Aorta (tissue), 5 donors: ENCODE data around the gene RGS3. TPM values are rescaled to one million over a fixed set of nuclear protein-coding genes. Genes with fewer than 3 reads are reported as not detected.

Experiments
- ATAC-seq: fragments of 200-7000 bp; cut with Tn5 transposase; one replicate; pipeline ENCODE4 v1.9.1; 2022; ENCODE audit warnings: moderate library complexity; ENCODE audit not compliant: low FRiP score
- DNase-seq, 2 donors: peaks; one replicate each; pipeline ENCODE4 v3.0.0-alpha.2; 2020
- H3K27ac ChIP-seq, 2 donors: one replicate each; pipeline ENCODE4 v1.5.1; 2013; ENCODE audit warnings: low read length in 2 of 2, mild to moderate bottlenecking in 2 of 2, moderate library complexity in 2 of 2, control low read depth in 1 of 2, inconsistent platforms in 1 of 2, low read depth in 1 of 2
- H3K27me3 ChIP-seq, 2 donors: one replicate each; pipeline ENCODE4 v1.6.1; 2013; ENCODE audit warnings: control low read depth in 1 of 2, low read length in 1 of 2, mild to moderate bottlenecking in 1 of 2, moderate library complexity in 1 of 2; ENCODE audit not compliant: insufficient read depth in 2 of 2, control insufficient read depth in 1 of 2
- H3K36me3 ChIP-seq, 2 donors: one replicate each; pipeline ENCODE4 v1.6.1; 2013; ENCODE audit warnings: control low read depth in 1 of 2, low read length in 1 of 2, mild to moderate bottlenecking in 1 of 2; ENCODE audit not compliant: insufficient read depth in 2 of 2, control insufficient read depth in 1 of 2
- H3K4me1 ChIP-seq, 2 donors: one replicate each; pipeline ENCODE4 v1.6.1; 2013; ENCODE audit warnings: low read length in 2 of 2, control low read depth in 1 of 2, mild to moderate bottlenecking in 1 of 2, moderate library complexity in 1 of 2; ENCODE audit not compliant: insufficient read depth in 2 of 2, control insufficient read depth in 1 of 2
- H3K4me3 ChIP-seq, 2 donors: one replicate each; pipeline ENCODE4 v1.5.1; 2013; ENCODE audit warnings: low read length in 2 of 2, control low read depth in 1 of 2, mild to moderate bottlenecking in 1 of 2
- H3K9me3 ChIP-seq: one replicate; pipeline ENCODE4 v1.6.1; 2013; ENCODE audit warnings: mild to moderate bottlenecking, low read length; ENCODE audit not compliant: control insufficient read depth
- WGBS, 2 donors: extraction: QIAGEN DNeasy Blood & Tissue Kit; methylation state at CpG; one replicate each; pipeline ENCODE4 v1.1.7; 2013; 5-methylcytosine and 5-hydroxymethylcytosine counted together
- intact Hi-C, 2 donors: fragments of 100-400 bp; cut with DNase I; formaldehyde crosslinking; loops; one replicate each; pipeline versions ENCODE4 v1.14.2 to v1.15.0; 2022
- polyA plus RNA-seq, 2 donors: library from polyadenylated mRNA; stranded (reverse); fragments of 200-250 nt; gene quantifications; one replicate each; pipeline ENCODE4 v1.2.3, GENCODE V29; 2013
- total RNA-seq, 2 donors: library from RNA; stranded (reverse); fragmentation: NEBNext Ultra II Directional; extraction: Animal tissue kit (Norgen Biotek cat#: 25700); gene quantifications; one replicate each; pipeline ENCODE4 v1.2.1, GENCODE V29; 2021
- donor health status: healthy with polysubstance abuse.
- donor health status: Bipolar disorder and iron deficiency.
- donor health status: DM: no; HTN: no; CAD: no.
- donor health status: DM: no; HTN: no; CAD: no.
- donor health status: DM: yes; HTN: yes; CAD: no.

RGS3 gene
- total and polyA plus RNA-seq, 4 donors, result 74.3 to 161 (median 149) TPM

DNA sequence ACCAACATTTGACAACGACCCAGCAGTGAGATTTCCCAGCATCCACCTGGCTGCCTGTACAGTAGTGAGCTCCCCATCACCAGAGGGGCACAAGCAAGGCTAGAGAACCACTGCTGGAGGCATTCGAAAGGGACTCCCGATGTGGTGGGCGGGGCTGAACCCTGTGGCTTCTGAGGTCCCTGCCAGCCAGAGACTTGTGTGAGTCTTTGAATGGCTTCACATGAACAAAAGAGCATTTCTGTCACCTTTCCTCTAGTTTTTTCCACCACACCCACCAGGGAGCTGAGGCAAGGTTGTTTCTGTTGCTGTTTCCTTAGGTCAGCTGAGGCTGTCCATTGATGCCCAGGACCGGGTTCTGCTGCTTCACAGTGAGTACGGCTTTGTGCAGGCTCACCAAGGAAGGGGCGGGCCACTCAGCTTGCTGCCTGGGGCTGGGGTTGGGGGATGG, 15.7 kb downstream of the RGS3 start:
- H3K4me1 ChIP-seq, result peaks cover 6 to 18% of the 10 kb centered on the region in 2 donors
- no peak overlapping the region for H3K27ac ChIP-seq
- intact Hi-C loops, result no loop called here
- WGBS, 2 donors, result 76 to 82% methylated on average over 7 of the region's 7 CpGs
- H3K9me3 ChIP-seq, result no peaks in the 10 kb centered on the region
- H3K4me3 ChIP-seq, result no peak overlapping the region
- H3K27me3 ChIP-seq, result no peaks in the 10 kb centered on the region
- DNase-seq (no peak), ATAC-seq (no peak)
- no peaks in the 10 kb centered on the region for H3K36me3 ChIP-seq

DNA sequence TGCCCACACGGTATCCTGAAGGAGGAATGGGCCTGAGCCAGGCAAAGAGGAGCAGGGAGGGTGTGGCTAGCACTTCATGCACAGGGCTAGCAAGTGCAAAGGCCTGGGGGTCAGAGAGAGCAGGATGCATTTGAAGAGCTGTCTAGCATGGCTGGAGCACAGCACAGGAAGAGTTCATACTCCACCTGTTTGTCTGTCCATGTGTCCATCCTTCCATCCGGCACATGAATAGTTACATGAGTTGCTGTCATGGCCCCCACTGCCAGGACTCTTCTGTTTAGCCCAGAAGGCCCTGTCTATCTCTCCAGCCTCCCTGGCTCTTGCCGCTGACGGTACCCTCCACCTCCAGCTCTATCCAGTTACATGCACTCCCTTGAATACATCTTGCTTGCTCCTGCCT, 17.1 kb downstream of the RGS3 start:
- intact Hi-C loops, result no loop called here
- no peaks in the 10 kb centered on the region for H3K27me3 ChIP-seq
- no peak overlapping the region for H3K4me3 ChIP-seq
- no peaks in the 10 kb centered on the region for H3K9me3 ChIP-seq
- peaks cover 4 to 12% of the 10 kb centered on the region in 2 donors for H3K4me1 ChIP-seq
- peak overlapping the region in 1 of 2 donors; percentile 7 for H3K27ac ChIP-seq
- 90 to 91% methylated on average over 4 of the region's 4 CpGs for WGBS, 2 donors
- no peak for ATAC-seq
- H3K36me3 ChIP-seq, result no peaks in the 10 kb centered on the region
- no peak for DNase-seq

- ATAC-seq (no peak), DNase-seq (no peak)
- Histone ChIP-seq H3K27me3 (no peaks in the 10 kb centered on the region), H3K4me3 (no peak overlapping the region), H3K36me3 (no peaks in the 10 kb centered on the region), H3K4me1 (peaks cover 5 to 12% of the 10 kb centered on the region in 2 donors), H3K9me3 (no peaks in the 10 kb centered on the region), H3K27ac (peak overlapping the region in 1 of 2 donors; percentile 4)
- WGBS, 2 donors, result 18 to 28% methylated on average over 7 of the region's 7 CpGs
- intact Hi-C loops, result no loop called here
These were observed 17.8 kb downstream of the RGS3 start for GRCh38 chr9:113481176-113481787.

- ATAC-seq, result no peak
- Histone ChIP-seq H3K9me3 (no peaks in the 10 kb centered on the region), H3K4me3 (no peak overlapping the region), H3K4me1 (peaks cover 5 to 12% of the 10 kb centered on the region in 2 donors), H3K27me3 (no peaks in the 10 kb centered on the region), H3K36me3 (no peaks in the 10 kb centered on the region), H3K27ac (peak overlapping the region in 1 of 2 donors; percentile 58)
- no peak for DNase-seq
- 93 to 95% methylated on average over 10 of the region's 10 CpGs for WGBS, 2 donors
- intact Hi-C loops, result no loop called here
These were observed 18.8 kb downstream of the RGS3 start for GRCh38 chr9:113482341-113482740.

DNA sequence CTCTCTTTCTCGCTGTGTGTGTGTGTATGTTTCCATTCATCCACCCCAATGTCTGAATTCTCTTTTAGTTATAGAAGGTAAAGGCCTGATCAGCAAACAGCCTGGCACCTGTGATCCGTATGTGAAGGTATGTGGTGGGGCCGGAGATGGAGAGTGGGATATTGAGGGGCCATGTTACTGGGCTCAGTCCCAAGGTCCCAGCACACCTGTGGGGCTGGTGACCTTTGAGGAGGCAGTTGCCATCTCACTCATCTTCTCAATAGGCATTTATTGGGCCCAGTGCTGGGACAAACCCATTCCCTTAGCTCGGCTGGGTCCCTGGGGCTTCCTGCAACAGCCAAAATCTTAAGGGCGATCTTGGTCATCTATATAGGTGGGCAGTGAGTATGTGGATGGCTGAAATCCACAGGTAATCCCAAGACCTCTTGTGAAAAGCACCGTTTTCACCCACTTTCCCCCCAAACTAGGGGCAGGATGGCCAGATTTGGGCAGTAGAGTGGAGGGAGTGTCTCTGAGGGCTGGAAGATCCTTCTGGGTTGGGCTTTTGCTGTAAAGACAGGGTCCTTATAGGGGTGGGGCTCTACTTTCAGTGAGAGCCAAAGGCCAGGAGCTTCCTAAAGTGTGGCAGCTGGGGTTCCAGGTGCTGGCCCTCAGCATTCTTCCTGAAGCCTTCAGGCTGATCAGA, 19.6 kb downstream of the RGS3 start:
- Histone ChIP-seq H3K4me1 (peaks cover 5 to 12% of the 10 kb centered on the region in 2 donors), H3K9me3 (no peaks in the 10 kb centered on the region), H3K4me3 (no peak overlapping the region), H3K36me3 (no peaks in the 10 kb centered on the region), H3K27ac (peak overlapping the region; percentile 92 to 99), H3K27me3 (no peaks in the 10 kb centered on the region)
- DNase-seq, result no peak
- 95% methylated on average over 6 of the region's 6 CpGs for WGBS, 2 donors
- intact Hi-C loops, result no loop called here
- no peak for ATAC-seq

DNA sequence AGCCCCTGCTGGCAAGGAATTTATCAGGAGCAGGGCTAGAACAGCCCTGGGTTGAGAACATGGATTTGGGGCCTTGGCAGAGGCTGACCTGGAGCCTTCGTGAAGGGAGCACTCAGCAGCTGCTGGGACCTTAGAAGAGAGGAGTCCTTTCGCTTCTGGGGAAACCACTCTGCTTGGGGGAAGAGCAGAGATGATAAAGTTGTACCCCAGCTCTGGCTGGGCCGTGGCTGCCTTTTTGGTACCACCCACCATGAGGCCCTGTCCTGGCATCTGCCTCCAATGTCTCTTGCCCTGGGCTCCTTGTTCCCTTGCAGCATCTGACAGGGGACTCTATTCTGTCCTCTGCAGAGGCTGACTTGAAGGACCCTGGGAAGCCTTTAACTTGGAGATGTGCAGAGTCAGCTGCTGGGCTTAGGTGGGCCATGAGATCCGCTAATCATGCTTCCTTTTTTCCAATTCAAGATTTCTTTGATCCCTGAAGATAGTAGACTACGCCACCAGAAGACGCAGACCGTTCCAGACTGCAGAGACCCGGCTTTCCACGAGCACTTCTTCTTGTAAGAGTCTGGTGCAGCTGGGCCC, 20.2 kb downstream of the RGS3 start:
- 17 to 27% methylated on average over 9 of the region's 9 CpGs for WGBS, 2 donors
- Histone ChIP-seq H3K4me3 (no peak overlapping the region), H3K27me3 (no peaks in the 10 kb centered on the region), H3K4me1 (peaks cover 7 to 12% of the 10 kb centered on the region in 2 donors), H3K36me3 (no peaks in the 10 kb centered on the region), H3K27ac (peak overlapping the region; percentile 92 to 99), H3K9me3 (no peaks in the 10 kb centered on the region)
- intact Hi-C loops, result no loop called here
- DNase-seq, result no peak
- ATAC-seq, result peak; percentile 20

- peak overlapping the region; percentile 92 to 99 for H3K27ac ChIP-seq
- H3K27me3 ChIP-seq, result no peaks in the 10 kb centered on the region
- intact Hi-C loops, result no loop called here
- no peak overlapping the region for H3K4me3 ChIP-seq
- H3K9me3 ChIP-seq, result no peaks in the 10 kb centered on the region
- WGBS, 2 donors, result 3% methylated on average over 2 of the region's 2 CpGs
- ATAC-seq (peak; percentile 73), DNase-seq (peak; percentile 69 to 86)
- peaks cover 7 to 12% of the 10 kb centered on the region in 2 donors for H3K4me1 ChIP-seq
- H3K36me3 ChIP-seq, result no peaks in the 10 kb centered on the region
These were observed 20.8 kb downstream of the RGS3 start for GRCh38 chr9:113484258-113484730.

DNA sequence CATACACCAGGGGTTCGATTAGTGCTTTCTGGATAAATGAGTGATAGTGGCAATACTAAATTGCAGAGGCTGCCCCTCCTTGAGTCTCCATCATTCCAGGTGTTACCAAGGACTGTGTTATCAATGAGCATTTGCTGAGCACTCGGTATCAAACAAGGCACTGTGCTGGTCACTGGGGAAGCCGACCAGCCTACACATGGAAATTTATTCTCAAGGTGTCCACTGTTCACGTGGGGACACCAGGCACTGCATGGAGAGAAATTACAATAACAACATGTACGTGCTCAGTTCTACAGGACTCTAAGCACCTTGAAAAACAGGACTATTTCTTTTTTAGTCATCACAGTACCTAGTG, 22.2 kb downstream of the RGS3 start:
- peaks cover 7 to 8% of the 10 kb centered on the region in 2 donors for H3K4me1 ChIP-seq
- H3K9me3 ChIP-seq, result no peaks in the 10 kb centered on the region
- H3K27ac ChIP-seq, result peak overlapping the region; percentile 83 to 99
- H3K4me3 ChIP-seq, result no peak overlapping the region
- no peaks in the 10 kb centered on the region for H3K36me3 ChIP-seq
- ATAC-seq (no peak), DNase-seq (no peak)
- intact Hi-C loops, result no loop called here
- 67% methylated on average over 5 of the region's 5 CpGs for WGBS, 2 donors
- H3K27me3 ChIP-seq, result no peaks in the 10 kb centered on the region
